Fibroblast of villous mesenchyme (primary cell): ENCODE measurements around the gene MAP2. TPM values are rescaled to one million over a fixed set of nuclear protein-coding genes. Genes with fewer than 3 reads are reported as not detected.

ENCODE experiments used
- DNase-seq: peaks from one replicate; pipeline ENCODE4 v3.0.0-alpha.2; 2010; ENCODE audit warnings: low read depth
- H3K4me3 ChIP-seq: 2 replicates; pipeline ENCODE4 v1.5.1; 2011; ENCODE audit warnings: low read depth, mild to moderate bottlenecking, low read length
- total RNA-seq: library from RNA; depleted of rRNA; stranded (reverse); fragments of >200 nt; gene quantifications from 2 replicates; pipeline ENCODE4 v1.2.3, GENCODE V29; 2012
- TF ChIP-seq, protein P1 (sequence below): IDR thresholded peaks from 2 replicates; pipeline ENCODE4 v1.5.1; 2012; ENCODE audit warnings: low read depth, mild to moderate bottlenecking, low read length; ENCODE audit not compliant: insufficient read depth

The MAP2 gene
- total RNA-seq, 1 donor = 37.1 TPM

DNA sequence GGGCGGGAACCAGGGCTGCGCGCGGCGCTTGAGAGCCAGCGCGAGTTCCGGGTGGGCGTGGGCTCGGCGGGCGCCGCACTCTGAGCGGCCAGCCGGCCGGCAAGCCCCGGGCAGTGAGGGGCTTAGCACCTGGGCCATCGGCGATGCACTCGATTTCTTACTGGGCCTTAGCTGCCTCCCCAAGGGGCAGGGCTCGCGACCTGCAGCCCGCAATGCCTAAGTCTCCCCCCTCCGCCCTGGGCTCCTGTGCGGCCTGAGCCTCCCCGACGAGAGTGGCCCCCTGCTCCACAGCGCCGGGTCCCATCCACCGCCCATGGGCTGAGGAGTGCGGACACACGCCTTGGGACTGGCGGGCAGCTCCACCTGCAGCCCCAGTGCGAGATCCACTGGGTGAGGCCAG is 36.5 kb upstream of the MAP2 start:
- DNase-seq = no peak
- TF ChIP-seq, protein P1, sequence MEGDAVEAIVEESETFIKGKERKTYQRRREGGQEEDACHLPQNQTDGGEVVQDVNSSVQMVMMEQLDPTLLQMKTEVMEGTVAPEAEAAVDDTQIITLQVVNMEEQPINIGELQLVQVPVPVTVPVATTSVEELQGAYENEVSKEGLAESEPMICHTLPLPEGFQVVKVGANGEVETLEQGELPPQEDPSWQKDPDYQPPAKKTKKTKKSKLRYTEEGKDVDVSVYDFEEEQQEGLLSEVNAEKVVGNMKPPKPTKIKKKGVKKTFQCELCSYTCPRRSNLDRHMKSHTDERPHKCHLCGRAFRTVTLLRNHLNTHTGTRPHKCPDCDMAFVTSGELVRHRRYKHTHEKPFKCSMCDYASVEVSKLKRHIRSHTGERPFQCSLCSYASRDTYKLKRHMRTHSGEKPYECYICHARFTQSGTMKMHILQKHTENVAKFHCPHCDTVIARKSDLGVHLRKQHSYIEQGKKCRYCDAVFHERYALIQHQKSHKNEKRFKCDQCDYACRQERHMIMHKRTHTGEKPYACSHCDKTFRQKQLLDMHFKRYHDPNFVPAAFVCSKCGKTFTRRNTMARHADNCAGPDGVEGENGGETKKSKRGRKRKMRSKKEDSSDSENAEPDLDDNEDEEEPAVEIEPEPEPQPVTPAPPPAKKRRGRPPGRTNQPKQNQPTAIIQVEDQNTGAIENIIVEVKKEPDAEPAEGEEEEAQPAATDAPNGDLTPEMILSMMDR = no peak
- no peak overlapping the region for H3K4me3 ChIP-seq

GRCh38 chr2:209388446-209389037 is 35.3 kb upstream of the MAP2 start:
- DNase-seq = no peak
- H3K4me3 ChIP-seq = no peak overlapping the region
- TF ChIP-seq, protein P1 = no peak

DNA sequence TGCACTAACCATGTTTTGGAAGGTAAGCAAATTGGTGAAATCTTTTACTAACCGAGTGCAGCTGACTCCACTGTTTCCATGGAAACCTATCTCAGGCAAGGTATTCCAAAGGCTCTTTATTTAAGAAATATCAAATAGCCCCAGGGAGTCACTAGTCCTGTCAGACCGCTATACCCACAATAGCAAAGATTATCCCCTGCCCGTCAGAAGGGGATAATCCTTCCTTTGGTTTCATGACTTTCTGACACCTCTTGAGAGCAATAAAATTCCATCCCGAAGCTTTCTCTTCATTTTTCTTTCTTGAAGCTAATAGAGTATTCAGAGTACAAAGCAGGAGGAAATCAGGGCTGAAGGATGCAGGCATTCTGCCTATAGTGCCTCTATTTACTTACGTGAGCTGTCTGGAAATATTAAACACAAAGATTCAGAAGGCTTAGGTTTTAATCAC is 34.7 kb upstream of the MAP2 start:
- H3K4me3 ChIP-seq = no peak overlapping the region
- TF ChIP-seq, protein P1 = no peak
- DNase-seq = no peak

DNA sequence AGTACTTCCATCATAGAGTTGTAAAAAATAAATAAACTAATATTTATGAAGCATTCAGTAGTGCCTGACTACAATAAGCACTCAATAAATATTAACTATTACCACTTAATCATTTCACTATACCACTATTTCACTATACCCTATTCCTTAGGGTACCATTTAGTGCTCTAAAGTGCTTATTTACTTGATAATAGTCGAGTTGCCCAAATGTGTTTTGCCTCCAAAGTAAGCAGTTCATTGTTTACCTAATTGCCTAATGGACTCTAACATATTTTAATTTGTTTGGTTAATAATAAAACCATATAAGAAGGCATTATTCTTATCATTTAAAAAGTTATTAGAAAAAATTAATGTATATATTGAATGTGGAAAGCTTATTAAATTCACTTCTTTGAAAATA is 33.0 kb upstream of the MAP2 start:
- DNase-seq = no peak
- no peak overlapping the region for H3K4me3 ChIP-seq
- TF ChIP-seq, protein P1 = no peak

GRCh38 chr2:209391776-209392401 is 32.0 kb upstream of the MAP2 start:
- no peak for DNase-seq
- H3K4me3 ChIP-seq = no peak overlapping the region
- TF ChIP-seq, protein P1 = no peak

GRCh38 chr2:209395229-209395628 is 28.6 kb upstream of the MAP2 start:
- H3K4me3 ChIP-seq = no peak overlapping the region
- TF ChIP-seq, protein P1 = no peak
- DNase-seq = no peak
